Measurements from ENCODE around the gene TMX4. TPM values are rescaled to one million over a fixed set of nuclear protein-coding genes. Genes with fewer than 3 reads are reported as not detected.

The TMX4 gene
- total and polyA plus RNA-seq, 2 of the 8 experiments (the other 6 are each of a cell fraction or from before 2014, with no cell fraction given), result 2.1 to 7.8 TPM

GRCh38 chr20:7940341-7940740 is 79.2 kb downstream of the TMX4 start, which contains the start of gene HAO1:
HAO1 (minus strand) TSS chr20:7940458; CDS start chr20:7940422, 36 bp downstream.
- peaks cover 2% of the 10 kb centered on the region; the same call in 1 of the 2 replicates for H3K23me2 ChIP-seq (ENCODE audit: low read depth, low read length)
- H3K4ac ChIP-seq (replicated peaks; ENCODE audit: insufficient read length, low read depth, low read length), result no peak within 1 kb of the TSS
- H4K20me1 ChIP-seq (replicated peaks in 1 of 2; ENCODE audit: control insufficient read depth in 1 of 2, insufficient read depth in 2 of 2, low read length in 2 of 2), result no peaks in the 10 kb centered on the region
- no peak within 1 kb of the TSS for H3K4me3 ChIP-seq (ENCODE audit: extremely low read depth in 1 of 4, insufficient read depth in 2 of 4, low read depth in 3 of 4, low read length in 4 of 4)
- no peak within 1 kb of the TSS for H2AFZ ChIP-seq (ENCODE audit: low read length)
- H3K9me3 ChIP-seq (ENCODE audit: insufficient read depth in 2 of 2, low read depth in 1 of 2, low read length in 1 of 2), result peaks cover 6 to 17% of the 10 kb centered on the region in 2 experiments
- no peak within 1 kb of the TSS for H4K8ac ChIP-seq (ENCODE audit: extremely low read depth, insufficient read depth, low read length)
- no peak within 1 kb of the TSS for H3K56ac ChIP-seq (replicated peaks; ENCODE audit: insufficient read length, low read depth, low read length)
- no peaks in the 10 kb centered on the region for H3K4me1 ChIP-seq (replicated peaks in 1 of 4; ENCODE audit: control insufficient read depth in 3 of 4, insufficient read depth in 4 of 4, low read length in 3 of 4)
- no peak within 1 kb of the TSS for H3K14ac ChIP-seq (ENCODE audit: insufficient read length)
- H2BK20ac ChIP-seq (ENCODE audit: low read length), result no peak within 1 kb of the TSS
- CTCF ChIA-PET (ENCODE audit: partially characterized antibody), result interaction anchor here (1.1 kb wide), 1 partner anchor 40 kb away, joined by 4 read pairs; no protein-coding TSS in a partner anchor
- no peaks in the 10 kb centered on the region for H3K79me1 ChIP-seq (ENCODE audit: low read depth, low read length)
- no peak within 1 kb of the TSS for H3K9ac ChIP-seq (replicated peaks in 1 of 4; ENCODE audit: extremely low read depth in 1 of 4, low read depth in 3 of 4, low read length in 3 of 4)
- H3K79me2 ChIP-seq (ENCODE audit: control insufficient read depth in 1 of 2, insufficient read depth in 2 of 2, low read length in 2 of 2), result no peaks in the 10 kb centered on the region
- no peak within 1 kb of the TSS for H2BK5ac ChIP-seq (ENCODE audit: low read depth, low read length)
- no peak within 1 kb of the TSS for H2BK12ac ChIP-seq (ENCODE audit: low read depth, low read length)
- no peak within 1 kb of the TSS for H3K23ac ChIP-seq (ENCODE audit: insufficient read length)
- no peak within 1 kb of the TSS for H2BK15ac ChIP-seq (ENCODE audit: low read length)
- no peaks in the 10 kb centered on the region for H3K27me3 ChIP-seq (replicated peaks in 1 of 4; ENCODE audit: control insufficient read depth in 3 of 4, extremely low read depth in 1 of 4, insufficient read depth in 3 of 4, low read length in 3 of 4)
- WGBS, 2 experiments (ENCODE audit: extremely low coverage in 1 of 2, insufficient coverage in 1 of 2, insufficient read length in 1 of 2, insufficient replicate concordance in 2 of 2, low coverage in 1 of 2, low lambda C conversion rate in 2 of 2, missing lambda C conversion rate in 1 of 2), result 88% methylated on average over 3 of the region's 3 CpGs; no CpG with 5 or more reads in 1 of the 2 experiments
- no peak within 1 kb of the TSS for H3K18ac ChIP-seq (ENCODE audit: extremely low read depth, low read length)
- FAIRE-seq (no peak), DNase-seq (ENCODE audit: low read depth in 1 of 2, low spot score in 2 of 2) (no peak)
- H3K27ac ChIP-seq (ENCODE audit: low read depth, low read length), result no peak within 1 kb of the TSS
- no peak within 1 kb of the TSS for H2AK5ac ChIP-seq (ENCODE audit: low read depth, low read length)
- no peaks in the 10 kb centered on the region; a peak in 1 of 8 replicates for H3K36me3 ChIP-seq (ENCODE audit: control insufficient read depth in 2 of 4, insufficient read depth in 4 of 4, low read length in 3 of 4)
- no peak for TF ChIP-seq KDM4A (IDR thresholded peaks at IDR 0.05; ENCODE audit: low read depth, low read length, severe bottlenecking)
- TF ChIP-seq CBX5 (IDR thresholded peaks at IDR 0.05; ENCODE audit: low read depth, low read length), result no peak
- no peak for TF ChIP-seq HDAC6 (IDR thresholded peaks at IDR 0.05; ENCODE audit: low read depth, low read length)
- no peak for TF ChIP-seq EGR1 (IDR thresholded peaks at IDR 0.05; ENCODE audit: borderline replicate concordance, low read depth, low read length)
- TF ChIP-seq PHF8 (conservative IDR thresholded peaks at IDR 0.05; ENCODE audit: low read depth, low read length), result no peak
- no peak for TF ChIP-seq BACH1 (IDR thresholded peaks at IDR 0.05; ENCODE audit: low read length)
- TF ChIP-seq KDM5A (IDR thresholded peaks at IDR 0.05; ENCODE audit: low read length), result no peak
- TF ChIP-seq SAP30 (IDR thresholded peaks at IDR 0.05; ENCODE audit: insufficient read depth, insufficient replicate concordance, low read length), result no peak
- TF ChIP-seq RBBP5 (IDR thresholded peaks at IDR 0.05; ENCODE audit: borderline replicate concordance, low read depth, low read length), result no peak
- no peak for TF ChIP-seq USF2 (IDR thresholded peaks at IDR 0.05; ENCODE audit: low read length)
- no peak within 1 kb of the TSS for H4K91ac ChIP-seq (replicated peaks; ENCODE audit: insufficient read length, low read length)
- H4K5ac ChIP-seq (ENCODE audit: insufficient read length, low read depth, low read length), result no peak within 1 kb of the TSS
- POLR2A ChIA-PET (ENCODE audit: partially characterized antibody), result no interaction called here
- no peak within 1 kb of the TSS for H3K4me2 ChIP-seq (ENCODE audit: insufficient read depth in 1 of 2, low read depth in 2 of 2, low read length in 2 of 2)
- H2BK120ac ChIP-seq (replicated peaks; ENCODE audit: low read depth, low read length), result no peak within 1 kb of the TSS

All from H1 (cell line).